ENCODE results near the gene MEGF6.

- TF ChIP-seq CTCF (IDR thresholded peaks at IDR 0.05) (no peak), POLR2A (IDR thresholded peaks at IDR 0.05) (no peak), POLR2AphosphoS5 (IDR thresholded peaks at IDR 0.05) (no peak)
These were observed 35.3 kb upstream of the MEGF6 start for GRCh38 chr1:3646596-3646995.
